Measurements from ENCODE around the gene LONRF2. TPM values are rescaled to one million over a fixed set of nuclear protein-coding genes. Genes with fewer than 3 reads are reported as not detected.

Gene LONRF2
- total RNA-seq, 1 experiment from 2014 or later, result 0.33 TPM

DNA sequence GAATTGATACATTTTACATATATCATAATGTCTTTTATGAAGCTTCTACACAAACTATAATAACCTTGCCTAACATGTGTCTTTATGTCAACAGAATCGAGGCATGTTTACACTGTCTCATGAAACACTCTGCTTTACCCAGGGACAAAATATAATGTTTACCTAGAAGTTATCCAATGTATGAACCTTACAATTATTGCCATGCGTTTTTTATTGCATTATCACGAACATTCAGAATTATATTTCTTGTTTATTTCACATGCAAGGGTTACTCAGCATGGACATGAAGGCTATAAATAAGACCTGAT is 19.8 kb downstream of the LONRF2 start:
- POLR2A ChIA-PET, result no interaction called here
- peaks cover 22% of the 10 kb centered on the region for H3K9me3 Mint-ChIP-seq

DNA sequence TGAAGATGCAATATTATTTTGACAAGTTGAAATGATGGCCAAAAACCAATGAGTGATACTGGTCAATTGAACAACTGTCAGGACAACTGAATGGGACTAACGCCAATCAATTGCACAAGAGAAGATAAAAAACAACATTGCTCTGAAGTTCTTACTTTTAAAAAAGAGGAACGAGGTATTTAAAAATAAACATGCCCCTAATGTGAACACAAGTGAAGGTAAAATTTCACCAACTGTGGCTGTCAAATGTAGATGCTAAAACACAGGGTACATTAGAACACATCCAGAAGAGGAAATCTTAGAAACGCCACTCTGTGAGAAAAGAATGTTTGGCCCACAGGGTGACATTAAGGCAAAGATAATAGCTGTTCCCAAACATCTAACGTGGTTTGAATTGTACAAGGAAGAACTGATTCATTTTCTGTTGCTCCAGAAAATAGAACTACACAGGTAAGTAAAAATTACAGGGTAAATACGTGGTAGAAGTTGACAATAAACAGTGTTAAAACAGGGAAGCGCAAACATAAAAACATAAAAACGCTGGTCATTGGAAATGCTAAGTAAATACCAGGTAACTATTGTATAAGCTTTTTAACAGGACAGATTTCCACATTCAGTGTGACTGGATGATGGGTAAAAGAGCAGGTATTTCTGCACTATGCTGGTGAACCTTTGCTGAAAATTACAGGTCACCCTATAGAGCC is 20.3 kb downstream of the LONRF2 start:
- no peak for DNase-seq (ENCODE audit: low spot score)
- ChIA-PET POLR2A (no interaction called here), CTCF (interaction anchor here (0.7 to 2.4 kb wide), 2 partner anchors 39 to 686 kb away, joined by 3 to 7 read pairs; no protein-coding TSS in a partner anchor)
- Mint-ChIP-seq H3K4me3 (no peak overlapping the region), H3K4me1 (no peaks in the 10 kb centered on the region), H3K27me3 (ENCODE audit: low read depth) (peaks cover 4% of the 10 kb centered on the region; the same call in 1 of the 2 replicates), H3K27ac (no peak overlapping the region), H3K36me3 (peaks cover 9% of the 10 kb centered on the region), H3K9me3 (peaks cover 22% of the 10 kb centered on the region)
- ATAC-seq, result no peak
- no peak for TF ChIP-seq FOXJ3 (CRISPR knock-in tag; IDR thresholded peaks at IDR 0.05; ENCODE audit: borderline replicate concordance)
- no peak for TF ChIP-seq ZNF396 (CRISPR knock-in tag; IDR thresholded peaks at IDR 0.05; ENCODE audit: borderline replicate concordance)
- TF ChIP-seq JAZF1 (CRISPR knock-in tag; IDR thresholded peaks at IDR 0.05), result no peak
- TF ChIP-seq, protein P1, sequence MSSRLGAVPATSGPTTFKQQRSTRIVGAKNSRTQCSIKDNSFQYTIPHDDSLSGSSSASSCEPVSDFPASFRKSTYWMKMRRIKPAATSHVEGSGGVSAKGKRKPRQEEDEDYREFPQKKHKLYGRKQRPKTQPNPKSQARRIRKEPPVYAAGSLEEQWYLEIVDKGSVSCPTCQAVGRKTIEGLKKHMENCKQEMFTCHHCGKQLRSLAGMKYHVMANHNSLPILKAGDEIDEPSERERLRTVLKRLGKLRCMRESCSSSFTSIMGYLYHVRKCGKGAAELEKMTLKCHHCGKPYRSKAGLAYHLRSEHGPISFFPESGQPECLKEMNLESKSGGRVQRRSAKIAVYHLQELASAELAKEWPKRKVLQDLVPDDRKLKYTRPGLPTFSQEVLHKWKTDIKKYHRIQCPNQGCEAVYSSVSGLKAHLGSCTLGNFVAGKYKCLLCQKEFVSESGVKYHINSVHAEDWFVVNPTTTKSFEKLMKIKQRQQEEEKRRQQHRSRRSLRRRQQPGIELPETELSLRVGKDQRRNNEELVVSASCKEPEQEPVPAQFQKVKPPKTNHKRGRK (CRISPR knock-in tag; IDR thresholded peaks at IDR 0.05; ENCODE audit: borderline replicate concordance), result no peak
- no peak for TF ChIP-seq SMAD4 (CRISPR knock-in tag; IDR thresholded peaks at IDR 0.05)
- TF ChIP-seq FOXP1 (CRISPR knock-in tag; IDR thresholded peaks at IDR 0.05; ENCODE audit: borderline replicate concordance), result no peak
- TF ChIP-seq, protein P2, sequence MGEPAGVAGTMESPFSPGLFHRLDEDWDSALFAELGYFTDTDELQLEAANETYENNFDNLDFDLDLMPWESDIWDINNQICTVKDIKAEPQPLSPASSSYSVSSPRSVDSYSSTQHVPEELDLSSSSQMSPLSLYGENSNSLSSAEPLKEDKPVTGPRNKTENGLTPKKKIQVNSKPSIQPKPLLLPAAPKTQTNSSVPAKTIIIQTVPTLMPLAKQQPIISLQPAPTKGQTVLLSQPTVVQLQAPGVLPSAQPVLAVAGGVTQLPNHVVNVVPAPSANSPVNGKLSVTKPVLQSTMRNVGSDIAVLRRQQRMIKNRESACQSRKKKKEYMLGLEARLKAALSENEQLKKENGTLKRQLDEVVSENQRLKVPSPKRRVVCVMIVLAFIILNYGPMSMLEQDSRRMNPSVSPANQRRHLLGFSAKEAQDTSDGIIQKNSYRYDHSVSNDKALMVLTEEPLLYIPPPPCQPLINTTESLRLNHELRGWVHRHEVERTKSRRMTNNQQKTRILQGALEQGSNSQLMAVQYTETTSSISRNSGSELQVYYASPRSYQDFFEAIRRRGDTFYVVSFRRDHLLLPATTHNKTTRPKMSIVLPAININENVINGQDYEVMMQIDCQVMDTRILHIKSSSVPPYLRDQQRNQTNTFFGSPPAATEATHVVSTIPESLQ (CRISPR knock-in tag; IDR thresholded peaks at IDR 0.05), result no peak
- TF ChIP-seq E2F5 (CRISPR knock-in tag; IDR thresholded peaks at IDR 0.05), result no peak

More for the DNA sequence above, 19.8 kb downstream of the LONRF2 start:
- peaks cover 4% of the 10 kb centered on the region; the same call in 1 of the 2 replicates for H3K27me3 Mint-ChIP-seq (ENCODE audit: low read depth)
- no peak for DNase-seq (ENCODE audit: low spot score)
- no peak overlapping the region for H3K4me3 Mint-ChIP-seq
- H3K36me3 Mint-ChIP-seq, result peaks cover 9% of the 10 kb centered on the region
- TF ChIP-seq NR3C1 (CRISPR knock-in tag; conservative IDR thresholded peaks at IDR 0.05; ENCODE audit: low read depth), result no peak
- no peak for TF ChIP-seq ZNF138 (CRISPR knock-in tag; conservative IDR thresholded peaks at IDR 0.05)
- no peak for TF ChIP-seq AR (CRISPR knock-in tag; IDR thresholded peaks at IDR 0.05)
- no peak for TF ChIP-seq MXD4 (CRISPR knock-in tag; IDR thresholded peaks at IDR 0.05; ENCODE audit: borderline replicate concordance)
- TF ChIP-seq ZNF532 (CRISPR knock-in tag; IDR thresholded peaks at IDR 0.05; ENCODE audit: borderline replicate concordance), result no peak
- no peak for TF ChIP-seq EMX1 (CRISPR knock-in tag; IDR thresholded peaks at IDR 0.05)
- ATAC-seq, result no peak
- H3K27ac Mint-ChIP-seq, result no peak overlapping the region
- CTCF ChIA-PET, result interaction anchor here (0.7 to 2.4 kb wide), 2 partner anchors 40 to 687 kb away, joined by 3 to 7 read pairs; no protein-coding TSS in a partner anchor
- no peaks in the 10 kb centered on the region for H3K4me1 Mint-ChIP-seq

Measured in WTC11 (cell line).